ENCODE results near the gene TPP2.

The TPP2 gene

GRCh38 chr13:102597029-102597961 is 509 bp downstream of the TPP2 start:
- DNase-seq (ENCODE audit: low spot score): peak; percentile 13

- peak; percentile 11 for DNase-seq (ENCODE audit: low spot score)
These were observed 1.3 kb downstream of the TPP2 start for GRCh38 chr13:102598061-102598460.

- no peak for DNase-seq (ENCODE audit: low spot score)
These were observed 2.7 kb downstream of the TPP2 start for GRCh38 chr13:102599426-102600012.

GRCh38 chr13:102606537-102607309 is 9.9 kb downstream of the TPP2 start:
- no peak for DNase-seq (ENCODE audit: low spot score)

GRCh38 chr13:102608974-102609373 is 12.2 kb downstream of the TPP2 start:
- no peak for DNase-seq (ENCODE audit: low spot score)

- DNase-seq (ENCODE audit: low spot score): no peak
These were observed 12.9 kb downstream of the TPP2 start for GRCh38 chr13:102609696-102610095.

- DNase-seq (ENCODE audit: low spot score): no peak
These were observed 13.6 kb downstream of the TPP2 start for GRCh38 chr13:102610296-102610895.

GRCh38 chr13:102617697-102618350 is 21.0 kb downstream of the TPP2 start:
- DNase-seq (ENCODE audit: low spot score): no peak

GRCh38 chr13:102620516-102620915 is 23.7 kb downstream of the TPP2 start:
- no peak for DNase-seq (ENCODE audit: low spot score)

GRCh38 chr13:102626928-102627327 is 30.1 kb downstream of the TPP2 start:
- no peak for DNase-seq (ENCODE audit: low spot score)

- DNase-seq (ENCODE audit: low spot score): no peak
These were observed 31.8 kb downstream of the TPP2 start for GRCh38 chr13:102628559-102628958.

GRCh38 chr13:102631198-102631597 is 34.4 kb downstream of the TPP2 start:
- DNase-seq (ENCODE audit: low spot score): no peak

GRCh38 chr13:102638741-102639140 is 42.0 kb downstream of the TPP2 start:
- DNase-seq (ENCODE audit: low spot score): no peak

- no peak for DNase-seq (ENCODE audit: low spot score)
These were observed 45.2 kb downstream of the TPP2 start for GRCh38 chr13:102642029-102642428.

GRCh38 chr13:102642475-102642874 is 45.7 kb downstream of the TPP2 start:
- DNase-seq (ENCODE audit: low spot score): no peak

- no peak for DNase-seq (ENCODE audit: low spot score)
These were observed 46.9 kb downstream of the TPP2 start for GRCh38 chr13:102643656-102644055.

- DNase-seq (ENCODE audit: low spot score): no peak
These were observed 48.9 kb downstream of the TPP2 start for GRCh38 chr13:102645701-102646100.

GRCh38 chr13:102648046-102648445 is 51.3 kb downstream of the TPP2 start:
- DNase-seq (ENCODE audit: low spot score): no peak

GRCh38 chr13:102650444-102650843 is 53.7 kb downstream of the TPP2 start:
- DNase-seq (ENCODE audit: low spot score): no peak

GRCh38 chr13:102651392-102651791 is 54.6 kb downstream of the TPP2 start:
- peak; percentile 8 for DNase-seq (ENCODE audit: low spot score)

- peak; percentile 9 for DNase-seq (ENCODE audit: low spot score)
These were observed 55.1 kb downstream of the TPP2 start for GRCh38 chr13:102651892-102652291.

GRCh38 chr13:102654756-102655155 is 58.0 kb downstream of the TPP2 start:
- DNase-seq (ENCODE audit: low spot score): no peak
